ENCODE measurements around the gene LCOR.

DNA sequence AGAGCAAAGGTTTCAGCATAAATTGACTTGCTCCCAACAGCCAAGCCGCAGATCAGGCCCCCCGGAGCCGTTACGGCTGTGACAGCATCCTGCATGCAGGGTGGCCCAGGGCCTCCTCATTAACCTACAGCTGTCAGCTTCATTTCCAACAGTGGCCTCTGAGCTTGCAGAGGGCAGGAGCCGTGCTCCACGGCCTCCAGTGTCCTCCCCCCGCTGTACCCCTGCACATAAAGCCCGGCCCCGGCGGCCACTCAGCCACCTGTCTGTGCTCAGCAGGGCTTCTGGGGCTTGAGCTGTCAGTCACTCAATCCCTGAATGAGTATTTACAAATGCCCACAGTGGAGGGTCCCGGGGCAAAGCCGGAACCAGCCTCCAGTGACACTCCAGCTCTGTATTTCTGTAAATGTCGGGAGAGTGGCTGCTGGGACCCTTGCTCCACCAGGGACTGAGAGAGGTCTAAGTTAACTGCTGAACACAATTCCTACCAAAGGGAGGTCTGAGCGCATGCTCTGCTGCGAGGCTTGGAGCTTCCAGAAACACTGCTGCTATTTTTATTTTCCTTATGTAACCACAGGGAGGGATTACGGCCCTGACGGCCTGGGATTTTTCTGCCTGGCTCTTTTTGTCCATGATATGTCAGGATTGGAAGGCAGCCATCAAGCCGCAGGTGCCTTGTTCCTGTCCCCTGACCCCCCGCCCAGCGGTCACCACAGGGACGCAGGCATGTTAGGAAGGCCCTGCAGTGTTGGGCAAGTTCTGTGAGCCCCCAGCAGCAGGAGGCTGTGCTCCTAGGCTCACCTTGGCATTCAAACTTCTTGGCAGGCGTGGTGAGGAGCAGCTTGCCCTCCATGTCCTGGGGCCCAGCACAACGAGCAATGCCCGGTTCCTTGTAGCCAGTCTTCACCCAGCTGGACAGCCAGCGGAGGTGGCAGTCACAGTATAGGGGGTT, 188.6 kb downstream of the LCOR start:
- TF ChIP-seq CTCF (IDR thresholded peaks at IDR 0.05) = no peak
- no peak for TF ChIP-seq POLR2A (IDR thresholded peaks at IDR 0.05)

All from thyroid gland (tissue), 4 donors.